Measurements from ENCODE around the gene OR2F2. TPM values are rescaled to one million over a fixed set of nuclear protein-coding genes. Genes with fewer than 3 reads are reported as not detected.

The OR2F2 gene
- total RNA-seq, 2 experiments from 2014 or later: not detected

GRCh38 chr7:143945423-143945822, 10.4 kb downstream of the OR2F2 start:
- ChIA-PET POLR2A (no interaction called here), CTCF (no interaction called here)
- no peak overlapping the region for H3K27ac Mint-ChIP-seq
- DNase-seq (no peak), ATAC-seq (no peak)
- no peak for TF ChIP-seq CTCF (IDR thresholded peaks at IDR 0.05)
- intact Hi-C loops (cut with micrococcal nuclease): no loop called here
- no peak overlapping the region for H3K4me3 Mint-ChIP-seq
- peaks cover 1% of the 10 kb centered on the region for H3K9me3 Mint-ChIP-seq
- no peaks in the 10 kb centered on the region for H3K4me1 Mint-ChIP-seq (ENCODE audit: low read depth)
- peaks cover 31% of the 10 kb centered on the region for H3K27me3 Mint-ChIP-seq
- no peaks in the 10 kb centered on the region for H3K36me3 Mint-ChIP-seq (ENCODE audit: low read depth)

- CTCF ChIA-PET: no interaction called here
- intact Hi-C loops (cut with micrococcal nuclease): no loop called here
Observed at GRCh38 chr7:143947111-143947510, 12.1 kb downstream of the OR2F2 start.

GRCh38 chr7:143948733-143949132, 13.7 kb downstream of the OR2F2 start:
- Mint-ChIP-seq H3K9me3 (peaks cover 1% of the 10 kb centered on the region), H3K27me3 (peaks cover 32% of the 10 kb centered on the region), H3K27ac (no peak overlapping the region), H3K4me1 (ENCODE audit: low read depth) (no peaks in the 10 kb centered on the region), H3K4me3 (no peak overlapping the region), H3K36me3 (ENCODE audit: low read depth) (no peaks in the 10 kb centered on the region)
- ChIA-PET POLR2A (no interaction called here), CTCF (interaction anchor here (1.2 kb wide), 1 partner anchor 25 kb away, joined by 3 read pairs; no protein-coding TSS in a partner anchor)
- DNase-seq: no peak
- intact Hi-C loops (cut with micrococcal nuclease): no loop called here
- TF ChIP-seq CTCF (IDR thresholded peaks at IDR 0.05): no peak
- ATAC-seq: no peak

More at GRCh38 chr7:143947111-143947510, 12.1 kb downstream of the OR2F2 start:
- Mint-ChIP-seq H3K4me3 (no peak overlapping the region), H3K4me1 (ENCODE audit: low read depth) (no peaks in the 10 kb centered on the region), H3K36me3 (ENCODE audit: low read depth) (no peaks in the 10 kb centered on the region), H3K27me3 (peaks cover 35% of the 10 kb centered on the region), H3K9me3 (peaks cover 1% of the 10 kb centered on the region), H3K27ac (no peak overlapping the region)
- TF ChIP-seq CTCF (IDR thresholded peaks at IDR 0.05): no peak
- ATAC-seq: no peak
- POLR2A ChIA-PET: no interaction called here
- no peak for DNase-seq

GRCh38 chr7:143953421-143953820, 18.4 kb downstream of the OR2F2 start:
- Mint-ChIP-seq H3K27ac (no peak overlapping the region), H3K4me1 (ENCODE audit: low read depth) (no peaks in the 10 kb centered on the region), H3K36me3 (ENCODE audit: low read depth) (no peaks in the 10 kb centered on the region), H3K27me3 (peaks cover 22% of the 10 kb centered on the region), H3K9me3 (no peaks in the 10 kb centered on the region), H3K4me3 (no peak overlapping the region)
- no peak for TF ChIP-seq CTCF (IDR thresholded peaks at IDR 0.05)
- no peak for ATAC-seq
- intact Hi-C loops (cut with micrococcal nuclease): no loop called here
- CTCF ChIA-PET: no interaction called here
- DNase-seq: no peak
- POLR2A ChIA-PET: no interaction called here

GRCh38 chr7:143954135-143954534, 19.1 kb downstream of the OR2F2 start:
- ChIA-PET POLR2A (no interaction called here), CTCF (no interaction called here)
- Mint-ChIP-seq H3K9me3 (no peaks in the 10 kb centered on the region), H3K4me1 (ENCODE audit: low read depth) (no peaks in the 10 kb centered on the region), H3K4me3 (no peak overlapping the region), H3K36me3 (ENCODE audit: low read depth) (no peaks in the 10 kb centered on the region), H3K27ac (no peak overlapping the region), H3K27me3 (peaks cover 19% of the 10 kb centered on the region)
- TF ChIP-seq CTCF (IDR thresholded peaks at IDR 0.05): no peak
- ATAC-seq: no peak
- DNase-seq: no peak
- intact Hi-C loops (cut with micrococcal nuclease): no loop called here
